ENCODE data around the gene MYEF2.

Gene MYEF2

DNA sequence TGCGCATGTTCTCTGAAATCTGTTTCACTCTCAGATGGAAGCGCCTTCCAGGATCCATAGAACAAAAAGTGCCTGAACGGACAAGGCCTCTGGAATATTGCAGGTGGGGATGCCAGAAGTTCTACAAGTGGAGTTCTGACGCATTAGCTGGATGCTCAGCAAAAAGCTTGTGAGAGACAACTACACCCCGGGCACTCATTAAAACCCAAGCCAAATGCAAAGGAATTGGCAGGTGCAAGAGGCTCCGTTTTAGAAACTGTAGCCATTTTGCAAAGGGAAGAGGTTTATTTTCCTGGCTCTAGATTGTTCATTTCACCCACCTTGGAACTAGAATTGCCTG is 92.5 kb downstream of the MYEF2 start:
- DNase-seq: no peak

DNA sequence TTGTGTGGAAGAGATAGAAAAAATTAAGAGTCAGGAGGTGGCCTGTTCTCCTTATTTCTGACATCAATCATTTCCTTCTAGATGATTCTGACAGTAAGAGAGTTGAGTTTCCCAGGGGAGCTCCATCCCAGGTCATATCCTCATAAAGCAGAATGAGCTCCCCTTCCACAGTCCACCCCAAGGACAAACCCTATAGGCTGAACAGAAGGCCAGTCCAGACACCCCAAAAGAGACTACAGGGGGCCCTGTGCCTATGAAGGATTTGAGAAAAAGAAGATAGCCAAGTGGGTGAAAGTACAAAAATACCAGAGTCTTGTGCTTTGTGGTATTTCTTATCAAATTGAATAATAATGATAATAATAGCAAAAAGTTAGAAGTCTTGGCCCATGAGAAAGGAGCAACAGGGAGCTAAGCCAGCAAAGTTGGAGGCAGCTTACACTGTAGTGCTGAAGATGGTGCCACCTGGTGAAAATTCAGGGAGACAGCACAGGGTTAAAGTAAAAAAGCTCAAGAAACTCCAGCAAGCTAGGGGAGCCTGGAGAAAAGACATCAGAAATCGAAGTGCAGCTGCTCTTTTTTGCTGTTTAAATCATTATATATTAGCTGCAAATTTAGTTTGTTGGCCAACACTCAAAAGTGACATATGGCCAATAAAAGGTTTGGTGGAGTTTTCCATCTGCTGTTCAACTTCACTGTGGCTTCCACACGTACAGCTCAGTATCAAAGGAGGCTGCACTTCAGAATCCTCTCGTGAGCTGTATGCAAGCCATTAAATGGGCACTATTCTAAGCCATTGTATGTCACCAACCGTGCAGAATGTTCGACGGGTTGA is 93.1 kb downstream of the MYEF2 start:
- DNase-seq: peak in 1 of 2 experiments; percentile 17
